Measurements from ENCODE around the gene CD2AP.
"Not testable (repeated sequence)": the region's sequence is repeated elsewhere in the genome, so short reads cannot be mapped to it uniquely, and the experiment has no call there.

Gene CD2AP

DNA sequence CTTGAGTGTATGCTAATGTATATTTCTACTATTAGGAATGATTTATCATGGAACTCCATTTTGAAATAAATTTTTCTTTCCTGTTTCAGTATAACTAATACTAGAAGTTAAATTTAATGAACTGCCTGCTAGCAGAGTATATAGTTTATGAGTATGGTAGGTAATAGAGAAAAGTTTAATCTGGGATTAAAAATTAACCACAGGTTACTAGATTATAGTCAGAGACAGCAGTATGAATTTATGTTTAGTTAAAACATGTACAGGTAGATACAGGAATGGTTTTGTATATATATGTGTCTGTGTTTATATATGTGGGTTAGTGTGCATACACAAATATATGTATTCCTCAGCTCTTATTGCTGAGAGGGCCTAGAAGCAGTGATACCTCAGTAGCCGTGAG is 32.3 kb downstream of the CD2AP start:
- no peak for DNase-seq

DNA sequence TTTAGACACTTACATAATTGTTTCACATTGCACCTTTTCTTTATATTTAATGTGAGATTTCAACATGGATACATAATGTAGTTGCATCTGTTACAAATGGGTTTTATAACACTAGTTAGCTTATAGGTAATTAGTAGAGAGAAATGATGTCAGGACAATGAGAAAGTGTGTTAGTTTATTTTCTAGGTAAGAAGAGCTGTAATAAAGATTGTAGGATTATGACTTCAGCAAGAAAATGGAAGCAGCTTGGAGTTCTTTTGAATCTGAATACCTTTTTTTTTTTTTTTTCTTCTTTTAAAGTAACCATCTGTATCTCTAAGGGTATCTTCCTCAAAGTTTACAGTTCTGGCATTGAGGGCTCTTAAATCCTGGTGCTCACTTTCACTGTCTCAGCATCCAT is 35.3 kb downstream of the CD2AP start:
- DNase-seq, result no peak

DNA sequence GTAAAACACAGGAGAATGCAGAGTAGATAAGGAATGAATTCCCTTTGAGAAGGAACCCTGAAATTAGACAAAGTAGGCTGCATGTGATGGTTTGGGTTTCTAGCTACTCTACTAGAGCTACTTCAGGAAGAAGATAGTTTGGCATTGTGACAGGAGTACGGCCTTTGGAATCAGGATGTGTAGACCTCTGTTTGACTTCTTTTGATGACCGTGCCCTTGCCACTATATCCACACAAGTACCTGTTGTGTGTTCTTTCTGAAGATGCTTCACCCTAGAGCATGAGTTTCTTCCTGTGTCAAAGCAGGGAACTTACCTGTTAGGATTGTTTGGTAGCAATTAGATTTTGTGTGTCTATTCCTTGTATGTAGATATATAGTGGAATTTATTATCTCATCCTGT is 41.7 kb downstream of the CD2AP start:
- DNase-seq, result no peak

DNA sequence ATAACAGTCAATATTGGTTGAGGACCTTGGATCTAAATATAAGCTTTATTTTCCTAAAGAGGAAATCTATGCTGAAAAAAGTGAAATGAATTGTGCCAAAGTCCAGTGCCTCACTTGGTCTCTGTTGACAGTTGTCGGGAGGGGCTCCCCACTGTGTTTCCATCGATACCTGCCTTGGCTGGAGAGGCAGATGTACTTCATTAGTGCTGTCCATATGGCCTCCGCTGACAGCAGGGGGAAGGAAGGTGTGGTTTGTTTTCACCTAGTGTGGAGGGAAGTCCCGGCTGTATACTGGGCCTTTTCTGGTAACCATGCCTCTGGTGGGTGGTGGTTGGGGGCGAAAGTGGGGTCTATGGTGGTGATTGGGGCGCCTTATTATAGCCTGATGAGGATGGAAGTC is 42.7 kb downstream of the CD2AP start:
- DNase-seq, result no peak

DNA sequence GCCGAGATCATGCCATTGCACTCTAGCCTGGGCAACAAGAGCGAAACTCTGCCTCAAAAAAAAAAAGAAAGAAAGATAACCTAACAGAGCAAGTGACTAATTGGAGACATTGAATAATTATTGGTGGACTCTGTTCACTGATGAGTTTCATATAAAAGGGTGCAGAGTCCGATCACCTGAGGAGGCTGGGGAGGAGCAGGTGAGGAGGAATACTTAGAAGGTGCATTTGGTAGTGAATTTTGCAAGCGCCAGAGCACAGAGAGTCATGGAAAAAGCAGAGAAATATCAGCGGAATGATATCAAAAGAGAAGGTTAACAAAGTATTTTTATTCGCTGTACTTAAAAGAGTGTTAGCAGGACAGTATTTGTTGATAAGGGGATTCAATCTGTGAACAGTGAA is 44.4 kb downstream of the CD2AP start:
- no peak for DNase-seq

DNA sequence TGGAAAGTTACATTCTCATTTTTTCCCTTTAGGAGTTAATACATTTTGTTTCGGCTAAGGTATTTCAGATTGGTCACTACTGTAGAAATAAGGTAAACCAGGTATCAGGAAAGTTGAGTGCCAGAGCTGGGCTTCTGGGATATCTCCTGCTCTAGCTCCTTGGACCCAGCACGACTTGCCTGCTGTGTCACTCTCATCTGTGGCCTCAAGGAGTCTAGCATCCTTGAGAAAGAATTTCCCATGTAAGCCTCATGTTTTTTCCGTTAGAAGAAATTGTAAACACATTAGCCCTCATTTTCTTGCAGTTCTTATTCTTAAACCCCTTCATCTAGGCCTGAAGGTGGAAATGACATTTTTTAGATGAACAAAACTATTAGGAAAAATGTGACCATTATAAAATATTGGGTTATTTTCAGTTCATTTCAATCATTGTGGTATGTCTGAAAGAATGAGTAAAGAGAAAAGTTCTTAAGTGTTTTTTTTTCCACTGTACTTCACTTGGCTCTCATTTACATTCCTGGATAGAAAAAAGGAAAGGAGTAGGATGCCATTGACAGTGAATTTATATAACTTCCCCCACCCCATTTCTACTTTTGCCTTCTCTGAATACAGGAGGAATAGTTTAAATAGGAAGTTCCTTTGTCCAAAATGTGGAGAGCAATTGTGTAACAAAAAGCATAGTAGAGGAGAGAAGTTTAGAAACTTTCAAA is 46.7 kb downstream of the CD2AP start:
- DNase-seq, result no peak

DNA sequence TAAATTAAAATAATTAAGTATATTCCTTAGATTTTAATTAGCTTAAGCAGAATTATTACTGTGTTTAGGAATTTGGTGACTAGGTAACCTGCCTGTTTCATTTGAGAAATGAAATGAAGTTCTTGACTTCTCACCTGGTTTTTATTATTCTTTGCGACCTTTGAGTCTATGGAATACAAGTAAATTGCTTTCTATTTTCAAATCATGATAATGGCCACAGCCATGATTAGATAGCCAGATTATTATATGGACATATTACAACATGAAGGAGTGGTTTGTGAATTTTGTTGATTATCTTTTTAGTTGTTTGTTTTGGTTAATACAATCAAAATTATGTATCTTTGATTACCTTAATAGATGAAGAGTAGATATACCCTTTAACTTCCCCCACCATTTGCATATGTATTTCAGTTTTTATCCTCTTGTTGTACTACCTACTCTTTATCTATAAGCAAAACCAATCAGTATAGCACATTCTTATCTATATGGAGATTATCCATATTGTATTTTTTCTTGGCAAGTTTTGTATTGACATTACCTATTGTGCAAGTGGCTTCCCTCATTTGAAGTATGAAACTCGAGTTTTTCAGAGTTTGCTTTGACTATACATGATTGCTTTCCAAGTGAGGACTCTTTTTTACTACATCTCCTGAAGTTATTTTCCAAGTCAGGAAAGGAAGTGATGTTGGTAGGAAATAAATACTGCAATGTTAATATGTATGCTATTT is 47.9 kb downstream of the CD2AP start:
- no peak for DNase-seq

DNA sequence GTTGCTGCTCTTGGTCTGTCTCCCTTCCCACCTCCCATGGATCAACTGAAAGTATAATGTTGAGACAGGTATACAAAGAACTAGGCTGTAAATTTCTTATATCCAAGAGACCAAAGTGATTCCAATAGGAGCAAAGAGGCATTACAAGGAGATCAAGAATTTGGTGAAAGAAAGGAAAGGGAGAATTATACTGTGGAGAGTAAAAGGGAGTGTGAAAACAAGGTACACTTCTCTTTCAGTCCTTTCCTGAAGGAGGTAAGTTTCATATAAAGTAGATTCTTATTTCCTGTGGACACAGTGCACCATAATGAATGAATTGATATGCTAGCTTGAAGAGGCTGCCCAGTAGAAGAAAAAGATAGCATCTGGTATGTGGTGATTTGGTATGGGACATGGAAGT is 49.7 kb downstream of the CD2AP start:
- no peak for DNase-seq

DNA sequence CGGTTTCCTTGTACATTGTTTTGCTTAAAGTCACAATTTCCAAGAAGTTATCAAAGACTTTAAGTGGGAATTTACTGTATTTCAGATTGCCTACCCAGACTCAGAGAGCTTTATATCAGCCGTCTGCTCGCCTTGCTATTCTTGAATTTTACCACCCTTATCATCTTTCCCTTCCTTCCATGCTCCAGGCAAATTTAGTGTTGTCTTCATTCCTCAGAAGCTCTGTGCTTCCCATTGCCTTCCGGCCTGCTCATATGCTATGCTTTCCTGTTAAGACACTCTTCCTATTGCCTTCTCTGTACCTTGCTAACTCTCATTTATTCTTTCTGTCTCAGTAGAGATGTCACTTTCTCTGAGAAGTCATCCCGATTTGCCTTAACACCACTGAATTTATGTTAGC is 52.1 kb downstream of the CD2AP start:
- no peak for DNase-seq

DNA sequence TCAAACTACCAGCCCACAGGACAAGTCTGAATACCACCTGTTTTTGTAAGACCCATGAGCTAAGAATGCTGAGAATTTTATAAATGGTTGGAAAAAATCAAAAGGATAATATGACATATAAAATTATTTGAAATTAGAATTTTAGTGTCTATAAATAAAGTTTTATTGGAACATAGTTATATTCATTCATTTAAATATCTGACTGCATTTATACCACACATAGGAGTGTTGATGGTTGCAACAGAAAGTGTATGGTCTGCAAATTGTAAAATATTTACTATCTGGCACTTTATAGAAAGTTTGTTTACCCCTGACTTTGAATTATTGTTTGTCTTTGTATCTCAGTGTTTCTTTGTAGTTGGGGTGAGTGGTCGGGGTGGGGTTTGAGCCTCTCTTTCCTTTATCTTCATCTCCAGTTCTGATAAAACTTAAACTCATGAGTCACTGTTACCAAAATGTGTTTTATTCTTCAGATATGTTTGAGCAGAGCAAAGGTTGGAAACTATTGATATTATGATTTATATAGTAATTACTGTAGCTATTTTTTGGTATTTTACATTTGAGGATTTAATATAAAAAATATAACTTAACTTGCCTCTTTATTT is 55.5 kb downstream of the CD2AP start:
- DNase-seq, result no peak

DNA sequence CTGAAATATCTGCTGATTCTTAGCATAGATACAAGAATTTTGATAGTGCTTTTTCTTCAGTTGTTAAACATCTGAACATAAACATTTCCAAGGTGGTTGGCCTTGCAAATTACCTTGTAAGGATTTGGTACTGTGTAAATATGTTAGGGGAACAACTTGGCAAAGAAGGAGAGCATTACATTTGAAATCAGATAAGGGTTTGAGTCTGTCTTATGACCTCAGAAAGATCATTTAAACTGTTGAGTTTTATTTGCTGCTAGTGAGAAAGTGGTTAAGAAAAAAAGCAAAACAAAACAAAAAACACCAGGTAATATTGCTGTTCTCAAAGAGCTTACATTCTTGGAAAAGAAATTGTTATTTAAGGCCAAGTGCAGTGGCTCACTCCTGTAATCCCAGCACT is 56.5 kb downstream of the CD2AP start:
- DNase-seq, result no peak

DNA sequence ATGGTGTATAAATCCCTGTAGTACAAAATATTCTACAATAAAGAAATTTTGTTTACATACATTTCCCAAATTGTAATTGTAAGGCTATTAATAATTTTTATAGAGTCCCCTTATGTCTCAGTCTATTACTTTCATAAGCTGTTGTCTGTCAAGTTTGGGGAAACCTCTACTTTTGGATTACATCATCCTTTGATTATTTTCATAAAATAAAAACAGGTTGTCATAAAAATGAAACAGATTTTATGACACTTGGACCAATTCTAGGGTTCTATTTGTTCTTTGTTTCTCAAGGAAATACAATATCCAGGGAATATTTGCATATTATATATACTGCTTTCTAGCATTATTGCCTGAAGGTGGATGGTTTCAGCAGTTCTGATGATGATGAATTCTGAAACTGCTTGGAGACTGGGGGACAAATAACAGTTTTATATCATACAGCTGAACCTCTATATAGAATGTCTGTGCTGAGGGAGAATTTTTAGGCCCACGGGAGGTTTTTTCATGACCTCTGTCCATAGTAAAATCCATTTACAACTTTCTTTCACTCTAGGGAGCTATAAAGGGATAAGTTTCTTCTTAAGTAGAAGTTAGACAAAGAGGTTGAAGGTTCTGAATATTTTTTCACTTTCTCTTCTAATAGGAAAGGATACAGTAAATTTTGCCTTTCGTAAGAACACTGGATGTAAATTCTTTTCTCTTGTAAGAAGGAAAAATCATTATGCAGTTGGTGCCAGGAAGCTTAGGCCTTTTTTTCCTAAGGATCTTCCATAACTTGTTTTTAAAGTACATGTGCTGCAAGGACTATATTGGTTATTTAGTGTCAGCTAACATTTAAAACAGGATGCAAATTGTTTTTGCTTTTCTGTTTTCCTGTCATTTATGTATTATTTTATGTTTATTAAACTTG is 58.0 kb downstream of the CD2AP start:
- DNase-seq, result no peak

DNA sequence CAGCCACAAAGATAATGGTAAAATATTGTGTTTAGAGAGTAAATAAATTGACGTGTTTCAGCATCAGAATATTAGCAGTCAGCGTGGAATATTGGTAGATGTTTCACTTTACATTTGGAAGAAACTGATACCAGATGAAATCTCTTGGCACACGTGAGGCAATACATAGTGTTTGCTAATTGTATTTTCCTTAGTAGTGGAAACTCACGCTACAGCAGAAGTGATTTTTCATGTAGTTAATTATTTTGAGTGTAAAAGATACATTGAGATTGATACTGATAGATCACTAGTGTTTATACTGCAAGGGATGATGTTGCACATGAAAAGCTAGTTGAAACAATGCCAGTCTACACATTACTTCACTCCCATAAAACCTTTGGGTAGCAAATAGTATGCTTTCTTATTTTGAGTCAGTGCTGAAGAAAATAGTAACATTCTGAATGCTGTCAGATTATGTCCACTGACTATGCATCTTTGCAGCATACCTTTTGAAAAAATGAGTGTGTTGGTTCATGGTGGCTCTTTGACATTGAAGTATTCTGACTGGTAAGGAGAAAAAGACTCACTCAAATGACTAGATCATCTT is 59.3 kb downstream of the CD2AP start:
- no peak for DNase-seq

DNA sequence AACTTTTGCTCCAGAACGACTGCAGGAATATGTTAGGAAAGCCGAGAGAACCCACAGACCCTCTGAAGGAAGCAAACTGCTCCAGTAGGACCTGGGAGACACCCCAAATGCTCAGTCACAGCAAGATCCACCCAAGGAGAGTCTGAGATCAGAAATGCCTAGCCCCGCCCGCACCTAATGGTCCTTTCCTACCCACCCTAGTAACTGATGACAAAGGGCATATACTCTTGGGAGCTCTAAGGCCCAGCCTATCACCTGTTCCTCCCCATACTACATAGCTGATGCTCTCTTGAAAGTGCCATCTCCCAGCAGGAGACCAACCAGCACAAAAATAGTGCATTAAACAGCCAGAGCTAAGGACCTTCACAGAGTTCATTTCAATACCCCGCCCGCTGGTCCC is 67.6 kb downstream of the CD2AP start:
- DNase-seq, result no peak

DNA sequence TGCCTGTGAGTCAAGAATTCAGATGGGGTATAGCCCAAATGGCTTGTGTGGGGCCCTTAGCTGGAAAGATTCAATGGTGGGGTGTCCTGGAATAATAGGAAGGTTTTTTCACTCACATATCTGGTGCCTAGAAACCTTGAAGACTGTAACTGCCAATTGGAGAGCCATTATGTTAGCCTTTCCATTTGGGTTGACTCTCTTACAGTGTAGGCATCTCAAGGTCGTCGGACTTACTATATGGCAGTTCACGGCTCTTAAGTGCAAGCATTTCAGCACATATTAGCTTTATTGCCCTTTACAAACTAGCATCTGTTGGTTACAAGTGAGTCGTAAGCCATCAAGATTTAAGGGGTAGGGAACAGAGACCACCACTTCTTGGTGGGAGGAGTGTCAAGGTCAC is 74.1 kb downstream of the CD2AP start:
- no peak for DNase-seq

DNA sequence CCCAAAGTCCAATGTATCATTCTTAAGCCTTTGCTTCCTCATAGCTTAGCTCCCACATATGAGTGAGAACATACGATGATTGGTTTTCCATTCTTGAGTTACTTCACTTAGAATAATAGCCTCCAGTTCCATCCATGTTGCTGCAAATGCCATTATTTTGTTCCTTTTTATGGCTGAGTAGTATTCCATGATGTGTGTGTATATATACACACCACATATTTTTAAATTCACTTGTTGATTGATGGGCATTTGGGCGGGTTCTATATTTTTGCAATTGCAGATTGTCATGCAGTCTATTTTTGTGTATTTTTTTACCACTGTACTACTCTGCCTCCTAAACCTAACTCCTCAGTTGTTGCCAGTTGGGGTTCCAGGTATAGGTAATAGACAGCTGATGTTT is 74.7 kb downstream of the CD2AP start:
- DNase-seq, result no peak

DNA sequence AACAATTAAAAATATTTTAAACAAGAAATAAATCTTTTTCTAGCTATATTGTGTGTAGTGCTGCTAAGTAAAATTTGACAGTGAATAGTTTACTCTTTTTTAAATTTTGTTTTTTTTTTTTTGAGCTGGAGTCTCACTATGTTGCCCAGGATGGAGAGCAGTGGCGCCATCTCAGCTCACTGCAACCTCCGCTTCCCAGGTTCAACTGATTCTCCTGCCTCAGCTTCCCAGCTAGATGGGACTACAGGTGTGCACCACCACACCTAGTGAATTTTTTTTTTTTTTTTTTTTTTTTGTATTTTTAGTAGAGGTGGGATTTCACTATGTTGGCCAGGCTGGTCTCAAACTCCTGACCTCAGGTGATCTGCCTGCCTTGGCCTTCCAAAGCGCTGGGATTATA is 75.7 kb downstream of the CD2AP start:
- not testable (repeated sequence) for DNase-seq

DNA sequence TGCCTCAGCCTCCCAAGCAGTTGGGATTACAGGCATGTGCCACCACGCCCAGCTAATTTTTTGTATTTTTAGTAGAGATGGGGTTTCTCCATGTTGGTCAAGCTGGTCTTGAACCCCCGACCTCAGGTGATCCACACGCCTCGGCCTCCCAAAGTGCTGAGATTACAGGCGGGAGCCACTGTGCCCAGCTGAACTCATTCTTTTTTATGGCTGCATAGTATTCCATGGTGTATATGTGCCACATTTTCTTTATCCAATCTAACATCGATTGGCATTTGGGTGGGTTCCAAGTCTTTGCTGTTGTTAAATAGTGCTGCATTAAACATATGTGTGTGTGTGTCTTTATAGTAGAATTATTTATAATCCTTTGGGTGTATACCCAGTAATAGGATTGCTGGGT is 78.9 kb downstream of the CD2AP start:
- DNase-seq, result not testable (repeated sequence)

DNA sequence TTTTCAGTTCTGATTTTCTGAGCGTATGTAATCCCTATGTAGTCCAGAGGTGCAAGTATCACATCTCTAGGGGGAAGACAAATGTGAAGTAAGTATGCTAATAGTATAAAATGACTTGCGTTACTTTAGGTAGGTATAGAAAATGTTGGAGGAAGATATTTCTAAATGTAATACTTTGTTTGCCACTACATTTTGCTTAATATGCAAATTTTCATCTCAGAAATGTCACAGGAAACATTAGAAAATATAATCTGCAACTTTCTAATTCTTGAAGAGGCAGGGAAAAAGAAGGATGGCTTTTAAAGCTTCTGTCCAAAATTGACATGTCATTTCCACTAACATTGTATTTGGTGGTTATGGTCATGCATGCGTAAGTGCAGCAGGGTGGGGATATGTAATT is 85.6 kb downstream of the CD2AP start:
- no peak for DNase-seq

DNA sequence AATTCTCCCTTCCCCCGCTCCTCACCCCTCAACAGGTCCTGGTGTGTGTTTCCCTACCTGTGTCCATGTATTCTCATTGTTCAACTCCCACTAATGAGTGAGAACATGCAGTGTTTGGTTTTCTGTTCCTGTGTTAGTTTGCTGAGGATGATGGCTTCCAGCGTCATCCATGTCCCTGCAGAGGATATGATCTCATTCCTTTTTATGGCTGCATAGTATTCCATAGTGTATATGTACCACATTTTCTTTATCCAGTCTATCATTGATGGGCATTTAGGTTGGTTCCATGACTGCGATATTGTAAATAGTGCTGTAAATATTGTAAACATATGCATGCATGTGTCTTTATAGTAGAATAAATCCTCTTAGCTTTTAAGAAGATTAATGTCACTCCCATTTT is 89.0 kb downstream of the CD2AP start:
- DNase-seq, result not testable (repeated sequence)

DNA sequence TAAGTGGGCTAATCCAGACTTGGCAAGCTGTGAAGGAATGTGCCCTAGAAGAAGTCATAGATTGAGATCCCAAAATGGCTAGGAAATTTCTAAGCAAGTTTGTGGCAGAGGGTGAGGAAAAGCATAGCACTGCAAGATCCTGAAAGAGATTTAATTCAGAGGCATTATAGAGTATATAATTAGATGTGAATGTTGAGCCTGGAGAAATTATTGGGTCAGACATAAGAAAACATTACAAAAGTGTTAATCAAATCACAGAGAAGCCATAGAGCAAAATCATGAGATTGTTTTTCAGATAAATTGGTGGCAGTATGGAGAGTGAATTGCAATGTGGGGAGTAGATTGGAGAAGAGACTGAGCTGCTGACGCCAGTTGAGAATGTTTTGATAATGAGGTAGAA is 90.0 kb downstream of the CD2AP start:
- DNase-seq, result no peak

DNA sequence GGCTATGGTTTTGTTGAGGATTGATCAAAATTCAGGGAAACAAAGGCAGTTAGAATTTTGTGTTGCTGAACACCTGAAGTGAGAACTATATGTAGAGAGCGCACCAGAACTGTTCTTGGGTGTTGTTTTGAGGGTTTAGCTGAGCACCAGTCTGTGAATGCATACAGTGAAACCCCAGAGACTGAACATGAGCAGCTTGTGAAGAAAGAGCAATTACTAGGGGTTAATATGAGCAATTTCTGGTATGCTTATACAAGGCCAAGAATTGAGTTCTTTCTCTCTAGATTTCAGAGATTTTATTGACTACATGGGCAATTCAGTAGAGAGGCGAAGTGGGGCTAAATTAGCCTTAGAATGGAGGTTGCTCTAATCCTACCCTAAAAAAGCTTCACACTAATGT is 93.9 kb downstream of the CD2AP start:
- no peak for DNase-seq

DNA sequence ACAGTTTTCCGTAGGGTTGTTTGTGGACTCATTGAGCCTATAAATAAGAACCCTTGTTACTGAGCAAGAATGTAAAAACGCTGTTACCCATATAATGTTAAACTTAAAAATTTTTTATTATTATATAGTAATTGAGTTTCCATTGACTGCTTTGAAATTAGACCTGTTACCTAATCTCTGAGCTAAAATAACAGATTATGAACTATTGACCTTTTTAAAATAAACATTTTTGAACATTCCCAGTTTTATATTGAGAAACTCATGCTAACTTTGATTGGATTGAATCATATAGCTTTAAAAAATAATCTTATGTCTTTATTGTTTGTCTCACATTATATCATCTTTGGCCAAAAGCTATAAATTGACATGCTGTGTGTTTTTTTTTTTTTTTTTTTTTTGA is 95.5 kb downstream of the CD2AP start:
- no peak for DNase-seq

Measured in islet precursor cell (in vitro differentiated cells).